ENCODE measurements around the gene SMDT1. TPM values are rescaled to one million over a fixed set of nuclear protein-coding genes. Genes with fewer than 3 reads are reported as not detected.
A peak's percentile ranks its signal among the peaks of the same experiment; 100 is the strongest.

SMDT1 gene
- total and polyA plus RNA-seq, 2 experiments from 2014 or later, result 4.9 to 97.9 TPM

- no peaks in the 10 kb centered on the region; the same call in 1 of the 2 replicates for H3K79me2 ChIP-seq (replicated peaks; ENCODE audit: insufficient read depth)
- Mint-ChIP-seq H3K4me3 (peak overlapping the region; percentile 64; the same call in 2 of the 3 replicates), H3K9me3 (no peaks in the 10 kb centered on the region; the same call in 2 of the 3 replicates), H3K27me3 (ENCODE audit: insufficient read depth, low read depth, poor library complexity) (peaks cover 23% of the 10 kb centered on the region), H3K36me3 (ENCODE audit: low read depth) (peaks cover 8% of the 10 kb centered on the region; the same call in 2 of the 3 replicates), H3K4me1 (peaks cover 25% of the 10 kb centered on the region), H3K27ac (no peak overlapping the region)
- H3K4me2 ChIP-seq, result no peak overlapping the region
- ATAC-seq (no peak), DNase-seq (ENCODE audit: low spot score) (no peak)
- H3K36me3 ChIP-seq (ENCODE audit: insufficient read depth), result no peaks in the 10 kb centered on the region
- H2AFZ ChIP-seq, result peak overlapping the region; percentile 80; the same call in 1 of the 2 replicates
- no peaks in the 10 kb centered on the region for H3K9me2 ChIP-seq (ENCODE audit: insufficient read depth)
- no peaks in the 10 kb centered on the region for H4K20me1 ChIP-seq (replicated peaks; ENCODE audit: insufficient read depth)
- no peak overlapping the region for H3K27ac ChIP-seq (ENCODE audit: low read depth)
- H3K27me3 ChIP-seq (ENCODE audit: insufficient read depth), result peaks cover 11% of the 10 kb centered on the region
- H3K4me3 ChIP-seq, result no peak overlapping the region
- H3K4me1 ChIP-seq (ENCODE audit: insufficient read depth), result peaks cover 37% of the 10 kb centered on the region
- peaks cover 14% of the 10 kb centered on the region for H3F3A ChIP-seq (replicated peaks; ENCODE audit: low read depth)
- no peak for TF ChIP-seq EZH2 (IDR thresholded peaks at IDR 0.05; ENCODE audit: low read depth, unreplicated experiment)
- TF ChIP-seq, protein P1, sequence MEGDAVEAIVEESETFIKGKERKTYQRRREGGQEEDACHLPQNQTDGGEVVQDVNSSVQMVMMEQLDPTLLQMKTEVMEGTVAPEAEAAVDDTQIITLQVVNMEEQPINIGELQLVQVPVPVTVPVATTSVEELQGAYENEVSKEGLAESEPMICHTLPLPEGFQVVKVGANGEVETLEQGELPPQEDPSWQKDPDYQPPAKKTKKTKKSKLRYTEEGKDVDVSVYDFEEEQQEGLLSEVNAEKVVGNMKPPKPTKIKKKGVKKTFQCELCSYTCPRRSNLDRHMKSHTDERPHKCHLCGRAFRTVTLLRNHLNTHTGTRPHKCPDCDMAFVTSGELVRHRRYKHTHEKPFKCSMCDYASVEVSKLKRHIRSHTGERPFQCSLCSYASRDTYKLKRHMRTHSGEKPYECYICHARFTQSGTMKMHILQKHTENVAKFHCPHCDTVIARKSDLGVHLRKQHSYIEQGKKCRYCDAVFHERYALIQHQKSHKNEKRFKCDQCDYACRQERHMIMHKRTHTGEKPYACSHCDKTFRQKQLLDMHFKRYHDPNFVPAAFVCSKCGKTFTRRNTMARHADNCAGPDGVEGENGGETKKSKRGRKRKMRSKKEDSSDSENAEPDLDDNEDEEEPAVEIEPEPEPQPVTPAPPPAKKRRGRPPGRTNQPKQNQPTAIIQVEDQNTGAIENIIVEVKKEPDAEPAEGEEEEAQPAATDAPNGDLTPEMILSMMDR (conservative IDR thresholded peaks at IDR 0.05; ENCODE audit: low read depth in 2 of 2), result peak; percentile 10 to 16; a peak in 2 of 4 replicates
Measured at GRCh38 chr22:42072606-42073330, 6.7 kb upstream of the SMDT1 start.

DNA sequence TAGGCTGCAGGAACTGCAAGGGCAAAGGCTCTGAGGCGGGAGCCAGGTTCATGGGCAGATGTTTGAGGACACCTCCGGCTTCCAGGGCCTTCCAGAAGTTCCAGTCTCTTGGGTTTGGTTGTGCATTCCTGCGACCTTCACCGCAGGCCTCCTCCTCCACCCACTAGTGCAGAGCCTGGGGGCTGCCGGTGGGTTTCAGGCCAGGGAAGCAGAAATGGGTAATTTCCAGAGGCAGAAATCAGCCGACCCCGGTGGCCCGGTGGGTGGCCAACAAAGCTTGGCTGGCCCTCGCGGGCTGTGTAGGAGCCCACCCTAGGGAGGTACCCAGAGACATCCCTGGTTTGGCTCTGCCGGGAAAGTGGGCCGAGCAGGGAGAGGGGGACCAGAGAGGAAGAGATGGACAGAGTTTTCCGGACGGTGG, 5.9 kb upstream of the SMDT1 start:
- Histone ChIP-seq H3K9me2 (ENCODE audit: insufficient read depth) (no peaks in the 10 kb centered on the region), H2AFZ (peak overlapping the region; percentile 80; the same call in 1 of the 2 replicates), H3K4me2 (peak overlapping the region; percentile 83), H3K27ac (ENCODE audit: low read depth) (no peak overlapping the region), H3K79me2 (replicated peaks; ENCODE audit: insufficient read depth) (no peaks in the 10 kb centered on the region; the same call in 1 of the 2 replicates), H3K4me1 (ENCODE audit: insufficient read depth) (peaks cover 37% of the 10 kb centered on the region), H3K36me3 (ENCODE audit: insufficient read depth) (no peaks in the 10 kb centered on the region), H4K20me1 (replicated peaks; ENCODE audit: insufficient read depth) (no peaks in the 10 kb centered on the region), H3K27me3 (ENCODE audit: insufficient read depth) (peaks cover 11% of the 10 kb centered on the region), H3F3A (replicated peaks; ENCODE audit: low read depth) (peaks cover 21% of the 10 kb centered on the region), H3K4me3 (peak overlapping the region; percentile 57)
- H3K4me3 Mint-ChIP-seq, result peak overlapping the region; percentile 64
- peaks cover 27% of the 10 kb centered on the region for H3K27me3 Mint-ChIP-seq (ENCODE audit: insufficient read depth, low read depth, poor library complexity)
- DNase-seq (ENCODE audit: low spot score) (no peak), ATAC-seq (no peak)
- peaks cover 26% of the 10 kb centered on the region for H3K4me1 Mint-ChIP-seq
- no peak overlapping the region for H3K27ac Mint-ChIP-seq
- H3K36me3 Mint-ChIP-seq (ENCODE audit: low read depth), result peaks cover 2% of the 10 kb centered on the region; the same call in 1 of the 3 replicates
- no peaks in the 10 kb centered on the region; the same call in 2 of the 3 replicates for H3K9me3 Mint-ChIP-seq
- TF ChIP-seq ZNF462 (CRISPR knock-in tag; IDR thresholded peaks at IDR 0.05) (no peak), ZNF331 (CRISPR knock-in tag; IDR thresholded peaks at IDR 0.05; ENCODE audit: low read depth) (no peak)

Data from GM23338 (cell line).